IMR-90 (cell line): ENCODE results near the gene MAN1C1. TPM values are rescaled to one million over a fixed set of nuclear protein-coding genes. Genes with fewer than 3 reads are reported as not detected.
"Not testable (repeated sequence)": the region's sequence is repeated elsewhere in the genome, so short reads cannot be mapped to it uniquely, and the experiment has no call there.

Experiments
- ATAC-seq: fragments of 200-7000 bp; cut with Tn5 transposase; 2 replicates; pipeline ENCODE4 v1.9.1; 2020; ENCODE audit warnings: low read depth, mild to moderate bottlenecking, moderate library complexity
- BruUV-seq: library from RNA; stranded (reverse); fragments of 400-500 nt; replicated peaks from 2 replicates; lab custom pipeline; 2021; lab: Mats Ljungman, UMichigan
- CTCF ChIA-PET: fragments of 300-600 bp; formaldehyde crosslinking; extraction: SDS; loops from one replicate; lab custom pipeline; 2021; ENCODE audit warnings: antibody characterized with exemption; lab: Yijun Ruan, JAX
- POLR2A ChIA-PET: fragments of 300-600 bp; sonication (Branson Sonifier 250); formaldehyde crosslinking; loops from one replicate; lab custom pipeline; 2022; ENCODE audit warnings: antibody characterized with exemption; ENCODE audit not compliant: unreplicated experiment; lab: Charles Lee
- DNase-seq: peaks from one replicate; pipeline ENCODE4 v3.0.0; 2013
- H2AFZ ChIP-seq: replicated peaks from 2 replicates; pipeline ENCODE3; 2013; ENCODE audit warnings: low read length, mild to moderate bottlenecking; ENCODE audit not compliant: poor library complexity
- H2AK5ac ChIP-seq: 2 replicates; pipeline ENCODE4 v1.6.1; 2013; ENCODE audit warnings: low read depth, low read length, inconsistent platforms
- H2AK9ac ChIP-seq: replicated peaks from 2 replicates; pipeline ENCODE3; 2013; ENCODE audit warnings: mild to moderate bottlenecking, low read depth, low read length, moderate library complexity; ENCODE audit not compliant: poor library complexity
- H2BK120ac ChIP-seq: 2 replicates; pipeline ENCODE4 v1.6.1; 2013; ENCODE audit warnings: low read depth, low read length, inconsistent platforms
- H2BK15ac ChIP-seq: 3 replicates; pipeline ENCODE4 v1.6.1; 2013; ENCODE audit warnings: low read depth, low read length, inconsistent platforms
- H2BK20ac ChIP-seq: 2 replicates; pipeline ENCODE4 v1.6.1; 2013; ENCODE audit warnings: low read depth, mild to moderate bottlenecking, inconsistent platforms, low read length, moderate library complexity
- H2BK5ac ChIP-seq: 2 replicates; pipeline ENCODE4 v1.6.1; 2013; ENCODE audit warnings: mild to moderate bottlenecking, low read depth, low read length, inconsistent platforms; ENCODE audit not compliant: poor library complexity, severe bottlenecking
- H3K14ac ChIP-seq: replicated peaks from 2 replicates; pipeline ENCODE4 v1.6.1; 2013; ENCODE audit warnings: low read depth, low read length, inconsistent platforms
- H3K18ac ChIP-seq: 2 replicates; pipeline ENCODE4 v1.6.1; 2013; ENCODE audit warnings: low read depth, low read length, control low read depth
- H3K23ac ChIP-seq: 2 replicates; pipeline ENCODE4 v1.6.1; 2013; ENCODE audit warnings: low read depth, low read length, inconsistent platforms
- H3K27ac ChIP-seq: 2 replicates; pipeline ENCODE4 v1.5.1; 2013; ENCODE audit warnings: mild to moderate bottlenecking, control low read depth, low read length; ENCODE audit not compliant: insufficient read depth
- H3K27me3 ChIP-seq: 2 replicates; pipeline ENCODE4 v1.6.1; 2013; ENCODE audit warnings: low read length; ENCODE audit not compliant: control insufficient read depth, insufficient read depth
- H3K36me3 ChIP-seq: 2 replicates; pipeline ENCODE4 v1.6.1; 2013; ENCODE audit warnings: low read length, mixed read lengths; ENCODE audit not compliant: control insufficient read depth, insufficient read depth
- H3K4ac ChIP-seq: 2 replicates; pipeline ENCODE4 v1.6.1; 2013; ENCODE audit warnings: low read depth, low read length, inconsistent platforms
- H3K4me1 ChIP-seq: 2 replicates; pipeline ENCODE4 v1.6.1; 2013; ENCODE audit warnings: low read length, mixed read lengths; ENCODE audit not compliant: control insufficient read depth, insufficient read depth
- H3K4me2 ChIP-seq: 2 replicates; pipeline ENCODE4 v1.6.1; 2013; ENCODE audit warnings: low read depth, mild to moderate bottlenecking, control low read depth, low read length, moderate library complexity
- H3K4me3 ChIP-seq: 2 replicates; pipeline ENCODE4 v1.5.1; 2013; ENCODE audit warnings: low read depth, mild to moderate bottlenecking, control low read depth, low read length, moderate library complexity; ENCODE audit not compliant: insufficient read depth
- H3K56ac ChIP-seq: 2 replicates; pipeline ENCODE4 v1.6.1; 2013; ENCODE audit warnings: low read length, inconsistent platforms; ENCODE audit not compliant: insufficient read depth; ENCODE audit errors: extremely low read depth
- H3K79me1 ChIP-seq, 2 experiments: 2 replicates each; pipeline ENCODE4 v1.6.1; 2013; ENCODE audit warnings: low read length in 2 of 2, inconsistent platforms in 1 of 2, low read depth in 1 of 2
- H3K9ac ChIP-seq: 2 replicates; pipeline ENCODE4 v1.6.1; 2013; ENCODE audit warnings: low read depth, low read length, control low read depth
- H3K9me1 ChIP-seq: 2 replicates; pipeline ENCODE4 v1.6.1; 2013; ENCODE audit warnings: low read length, inconsistent platforms; ENCODE audit not compliant: insufficient read depth
- H3K9me3 ChIP-seq: 2 replicates; pipeline ENCODE4 v1.6.1; 2013; ENCODE audit warnings: low read length; ENCODE audit not compliant: control insufficient read depth, insufficient read depth
- H4K20me1 ChIP-seq: 2 replicates; pipeline ENCODE4 v1.6.1; 2013; ENCODE audit warnings: low read length, inconsistent platforms; ENCODE audit not compliant: insufficient read depth
- H4K5ac ChIP-seq: 2 replicates; pipeline ENCODE4 v1.6.1; 2013; ENCODE audit warnings: mild to moderate bottlenecking, low read depth, low read length, control low read depth
- H4K8ac ChIP-seq, 2 experiments: 2 replicates each; pipeline ENCODE4 v1.6.1; 2013; ENCODE audit warnings: low read depth in 2 of 2, low read length in 2 of 2, control low read depth in 1 of 2, inconsistent platforms in 1 of 2
- H4K91ac ChIP-seq: 2 replicates; pipeline ENCODE4 v1.6.1; 2013; ENCODE audit warnings: low read depth, low read length, inconsistent platforms; ENCODE audit not compliant: insufficient read depth
- WGBS, 2 experiments: methylation state at CpG; one replicate each; pipeline versions ENCODE4 v1.1.5 to v1.1.7; 2013; ENCODE audit warnings: missing lambda C conversion rate in 2 of 2; ENCODE audit not compliant: insufficient read length in 1 of 2; ENCODE audit errors: extremely low coverage in 2 of 2; 5-methylcytosine and 5-hydroxymethylcytosine counted together
- dilution Hi-C: fragments of 300-500 bp; cut with HindIII; formaldehyde crosslinking; loops from one replicate; pipeline ENCODE4 v1.14.3; 2018; ENCODE audit warnings: low sequenced_read_pairs; ENCODE audit not compliant: unreplicated experiment
- in situ Hi-C: fragments of 300-500 bp; cut with MboI; formaldehyde crosslinking; loops from 3 replicates; pipeline ENCODE4 v1.14.3; 2019; ENCODE audit warnings: low sequenced_read_pairs, inconsistent platforms, mixed read lengths
- intact Hi-C: fragments of 100-400 bp; cut with micrococcal nuclease; formaldehyde crosslinking; loops from 2 replicates; pipeline ENCODE4 v1.10.0; 2022
- polyA plus RNA-seq, 3 experiments: library from polyadenylated mRNA; depleted of rRNA; stranded (reverse); fragments of >200 nt; gene quantifications; 2 replicates each; pipeline ENCODE4 v1.2.3, GENCODE V29; 2012; ENCODE audit warnings: low replicate concordance in 1 of 3
- total RNA-seq: library from RNA; depleted of rRNA; stranded (reverse); fragments of >200 nt; gene quantifications from 2 replicates; pipeline ENCODE4 v1.2.3, GENCODE V29; 2012

MAN1C1 gene
- total and polyA plus RNA-seq, 2 of the 4 experiments (the other 2 are of a cell fraction): 3.2 to 11.3 TPM

- H2BK120ac ChIP-seq, H4K5ac ChIP-seq, H2BK20ac ChIP-seq, H3K9ac ChIP-seq, dilution Hi-C loops, H3K9me1 ChIP-seq, H4K20me1 ChIP-seq, POLR2A ChIA-PET, H2AK5ac ChIP-seq, H3K18ac ChIP-seq, H3K79me1 ChIP-seq, H3K27me3 ChIP-seq, H2BK5ac ChIP-seq, H3K4ac ChIP-seq, H3K4me2 ChIP-seq, H2BK15ac ChIP-seq, H3K36me3 ChIP-seq, H4K8ac ChIP-seq, H3K14ac ChIP-seq, H3K56ac ChIP-seq, H2AK9ac ChIP-seq, BruUV-seq, CTCF ChIA-PET, H3K4me1 ChIP-seq, DNase-seq, intact Hi-C loops, H4K91ac ChIP-seq, in situ Hi-C loops, H3K4me3 ChIP-seq, H3K27ac ChIP-seq, H3K9me3 ChIP-seq, ATAC-seq, H2AFZ ChIP-seq, H3K23ac ChIP-seq: not testable (repeated sequence)
- whole genome bisulfite sequencing, 2 experiments: no CpG with 5 or more reads among the region's 2 CpGs
Observed at GRCh38 chr1:25662959-25663358, 46.4 kb downstream of the MAN1C1 start.
